Adrenal gland (tissue), 12 donors: ENCODE measurements around the gene AKT1S1. TPM values are rescaled to one million over a fixed set of nuclear protein-coding genes. Genes with fewer than 3 reads are reported as not detected.

Source experiments
- DNase-seq, 7 donors: peaks; one replicate each; pipeline ENCODE4 v3.0.0-alpha.2; 2019 to 2020
- H3K27ac ChIP-seq, 5 donors: fragments of 200-600 bp; sonication (generic) in 4 of 5; 1 replicate in 3 of 5; 2 replicates in 2 of 5; pipeline versions ENCODE4 v1.5.1 to v1.8.0; 2016 to 2020; ENCODE audit warnings: mild to moderate bottlenecking in 1 of 5
- H3K27me3 ChIP-seq: fragments of 200-600 bp; 2 replicates; pipeline ENCODE4 v1.8.0; 2021
- H3K36me3 ChIP-seq, 2 donors: fragments of 200-600 bp; replicated peaks in 1 of 2; 1 replicate in 1 of 2; 2 replicates in 1 of 2; pipeline versions ENCODE4 v1.5.1 to v1.8.0; 2018 to 2022
- H3K4me1 ChIP-seq, 2 donors: fragments of 200-600 bp; replicated peaks in 1 of 2; 1 replicate in 1 of 2; 2 replicates in 1 of 2; pipeline versions ENCODE4 v1.5.1 to v1.8.0; 2018 to 2021
- H3K4me3 ChIP-seq, 4 donors: fragments of 200-600 bp; sonication (generic) in 3 of 4; one replicate each; pipeline ENCODE4 v1.5.1; 2016 to 2018
- H3K9me3 ChIP-seq, 3 donors: fragments of 200-600 bp; sonication (generic) in 1 of 3; replicated peaks in 1 of 3; 1 replicate in 2 of 3; 2 replicates in 1 of 3; pipeline versions ENCODE4 v1.5.1 to v1.8.0; 2016 to 2021
- CTCF ChIP-seq, 6 experiments: fragments of 450-650 bp in 4 of 6; fragments of 200-600 bp in 2 of 6; sonication (generic) in 1 of 6; IDR thresholded peaks; 1 replicate in 5 of 6; 2 replicates in 1 of 6; pipeline versions ENCODE4 v1.5.1 to v1.8.0; 2016 to 2021; ENCODE audit warnings: antibody characterized with exemption in 6 of 6, mild to moderate bottlenecking in 2 of 6, moderate library complexity in 1 of 6
- POLR2A ChIP-seq, 2 donors: fragments of 450-650 bp; IDR thresholded peaks; one replicate each; pipeline ENCODE4 v1.6.1; 2017; ENCODE audit warnings: antibody characterized with exemption in 2 of 2, mild to moderate bottlenecking in 2 of 2, moderate library complexity in 1 of 2
- WGBS, 4 donors: extraction: QIAGEN DNeasy Blood & Tissue Kit in 2 of 4; methylation state at CpG; one replicate each; pipeline versions ENCODE4 v1.1.5 to v1.1.7; 2013 to 2017; 5-methylcytosine and 5-hydroxymethylcytosine counted together
- intact Hi-C, 2 donors: fragments of 100-400 bp; cut with DNase I; formaldehyde crosslinking; loops; one replicate each; pipeline versions ENCODE4 v1.14.1 to v1.15.0; 2022 to 2023
- polyA plus RNA-seq, 3 donors: library from polyadenylated mRNA; stranded (reverse); fragments of 200-250 nt in 2 of 3; fragments of 350-450 nt in 1 of 3; fragmentation: Illumina TruSeq in 1 of 3; extraction: RNeasy Lipid Tissue Mini Kit (QIAGEN cat#74804) in 1 of 3; gene quantifications; one replicate each; pipeline ENCODE4 v1.2.3, GENCODE V29; 2013 to 2014
- total RNA-seq, 9 donors: library from RNA; depleted of rRNA in 4 of 9; stranded (reverse); fragments of >200 nt in 4 of 9; fragments of 120-200 nt in 1 of 9; fragmentation: NEBNext Ultra II Directional in 1 of 9; extraction: Animal tissue kit (Norgen Biotek cat#: 25700) in 1 of 9; gene quantifications; one replicate each; pipeline versions ENCODE4 v1.1.0 to v1.2.4, GENCODE V29; 2013 to 2023
- donor health status: healthy with polysubstance abuse.
- donor health status: Bipolar disorder and iron deficiency.
- donor health status: DM: yes; HTN: yes; CAD: no.
- donor health status: DM: no; HTN: no; CAD: no.
- donor health status: DM: no; HTN: no; CAD: no.
- donor health status: DM: yes; HTN: yes; CAD: no.

AKT1S1 gene
- total and polyA plus RNA-seq, 12 donors: 19.8 to 89.6 (median 59.1) TPM

- Histone ChIP-seq H3K4me1 (peaks cover 41 to 79% of the 10 kb centered on the region in 2 donors), H3K27me3 (no peaks in the 10 kb centered on the region), H3K4me3 (no peak overlapping the region), H3K9me3 (no peaks in the 10 kb centered on the region), H3K36me3 (peaks cover 0 to 59% of the 10 kb centered on the region in 2 donors), H3K27ac (peak overlapping the region in 2 of 5 donors; percentile 81 to 94)
- 61 to 71% (median 68%) methylated on average over 20 to 49 of the region's 49 CpGs for WGBS, 4 donors
- peak in 6 of 7 donors; percentile 35 to 63 (median 52) for DNase-seq
- intact Hi-C loops: no loop called here
- TF ChIP-seq POLR2A (IDR thresholded peaks at IDR 0.05): no peak
- TF ChIP-seq CTCF (IDR thresholded peaks at IDR 0.05): peak in 2 of 6 experiments; percentile 17 to 19
Observed at GRCh38 chr19:49862391-49863253, 14.5 kb downstream of the AKT1S1 start.

GRCh38 chr19:49861541-49862378 is 15.4 kb downstream of the AKT1S1 start:
- peak; percentile 51 to 69 (median 58) for DNase-seq
- Histone ChIP-seq H3K36me3 (peaks cover 0 to 68% of the 10 kb centered on the region in 2 donors), H3K27ac (peak overlapping the region in 4 of 5 donors; percentile 78 to 94 (median 82)), H3K27me3 (no peaks in the 10 kb centered on the region), H3K4me3 (no peak overlapping the region), H3K4me1 (peaks cover 46 to 85% of the 10 kb centered on the region in 2 donors), H3K9me3 (no peaks in the 10 kb centered on the region)
- WGBS, 4 donors: 61 to 78% (median 68%) methylated on average over 21 to 60 of the region's 60 CpGs
- no peak for TF ChIP-seq CTCF (IDR thresholded peaks at IDR 0.05)
- TF ChIP-seq POLR2A (IDR thresholded peaks at IDR 0.05): no peak
- intact Hi-C loops: no loop called here

GRCh38 chr19:49861107-49861506 is 16.0 kb downstream of the AKT1S1 start:
- WGBS, 4 donors: 12 to 37% (median 34%) methylated on average over 4 to 13 of the region's 13 CpGs; no CpG with 5 or more reads in 1 of the 4 donors
- H3K4me1 ChIP-seq: peaks cover 43 to 84% of the 10 kb centered on the region in 2 donors
- intact Hi-C loops: no loop called here
- H3K27me3 ChIP-seq: no peaks in the 10 kb centered on the region
- peak; percentile 71 to 88 (median 85) for DNase-seq
- peak overlapping the region in 1 of 4 donors; percentile 19 for H3K4me3 ChIP-seq
- no peak for TF ChIP-seq CTCF (IDR thresholded peaks at IDR 0.05)
- peak in 1 of 2 donors; percentile 25 for TF ChIP-seq POLR2A (IDR thresholded peaks at IDR 0.05)
- no peaks in the 10 kb centered on the region for H3K9me3 ChIP-seq
- peaks cover 0 to 74% of the 10 kb centered on the region in 2 donors for H3K36me3 ChIP-seq
- H3K27ac ChIP-seq: peak overlapping the region; percentile 69 to 94 (median 81)
